Cardiac fibroblast (primary cell): ENCODE results near the gene PAFAH1B2.
"Not testable (repeated sequence)": the region's sequence is repeated elsewhere in the genome, so short reads cannot be mapped to it uniquely, and the experiment has no call there.

Source experiments
- DNase-seq, 2 donors: peaks; one replicate each; pipeline versions ENCODE4 v3.0.0 to v3.0.0-alpha.2; 2010; ENCODE audit warnings: low read depth in 2 of 2
- H3K4me3 ChIP-seq, 2 donors: replicated peaks in 1 of 2; 1 replicate in 1 of 2; 2 replicates in 1 of 2; pipeline ENCODE4 v1.5.1; 2011; ENCODE audit warnings: low read depth in 2 of 2, low read length in 2 of 2, mild to moderate bottlenecking in 2 of 2, moderate library complexity in 1 of 2
- TF ChIP-seq, protein P1 (sequence below): IDR thresholded peaks from one replicate; pipeline ENCODE4 v1.5.1; 2011; ENCODE audit warnings: low read depth, mild to moderate bottlenecking, low read length, inconsistent platforms

Gene PAFAH1B2

GRCh38 chr11:117098269-117099232 lies 45.5 kb upstream of the PAFAH1B2 start, which contains the start of gene SIK3:
Gene SIK3, minus strand, starts transcription at chr11:117098428. Its CDS starts 13 bp downstream, at chr11:117098415.
- TF ChIP-seq, protein P1, sequence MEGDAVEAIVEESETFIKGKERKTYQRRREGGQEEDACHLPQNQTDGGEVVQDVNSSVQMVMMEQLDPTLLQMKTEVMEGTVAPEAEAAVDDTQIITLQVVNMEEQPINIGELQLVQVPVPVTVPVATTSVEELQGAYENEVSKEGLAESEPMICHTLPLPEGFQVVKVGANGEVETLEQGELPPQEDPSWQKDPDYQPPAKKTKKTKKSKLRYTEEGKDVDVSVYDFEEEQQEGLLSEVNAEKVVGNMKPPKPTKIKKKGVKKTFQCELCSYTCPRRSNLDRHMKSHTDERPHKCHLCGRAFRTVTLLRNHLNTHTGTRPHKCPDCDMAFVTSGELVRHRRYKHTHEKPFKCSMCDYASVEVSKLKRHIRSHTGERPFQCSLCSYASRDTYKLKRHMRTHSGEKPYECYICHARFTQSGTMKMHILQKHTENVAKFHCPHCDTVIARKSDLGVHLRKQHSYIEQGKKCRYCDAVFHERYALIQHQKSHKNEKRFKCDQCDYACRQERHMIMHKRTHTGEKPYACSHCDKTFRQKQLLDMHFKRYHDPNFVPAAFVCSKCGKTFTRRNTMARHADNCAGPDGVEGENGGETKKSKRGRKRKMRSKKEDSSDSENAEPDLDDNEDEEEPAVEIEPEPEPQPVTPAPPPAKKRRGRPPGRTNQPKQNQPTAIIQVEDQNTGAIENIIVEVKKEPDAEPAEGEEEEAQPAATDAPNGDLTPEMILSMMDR: peak; percentile 50
- H3K4me3 ChIP-seq: peak within 1 kb of the TSS; percentile 80 to 85
- DNase-seq: peak; percentile 94 to 97

DNA sequence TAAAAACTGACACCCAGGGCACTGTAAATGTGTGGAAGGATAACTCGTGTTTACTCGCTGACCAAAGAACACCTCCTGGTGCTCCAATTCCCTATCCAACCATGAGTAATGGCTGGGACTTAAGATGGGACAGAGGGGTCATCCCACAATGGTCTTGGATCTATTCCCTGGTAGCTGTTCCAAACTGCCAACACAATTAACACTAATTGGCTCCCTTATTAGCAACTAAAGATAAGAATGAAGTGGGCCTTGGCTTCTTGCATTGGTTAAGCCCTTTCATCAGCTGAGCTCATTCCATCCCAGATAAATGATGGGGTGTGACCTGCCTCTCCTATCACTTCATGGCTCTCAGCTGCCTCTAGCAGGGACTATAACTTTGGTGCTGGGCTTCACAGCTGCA lies 44.4 kb upstream of the PAFAH1B2 start:
- TF ChIP-seq, protein P1: no peak
- DNase-seq: no peak
- no peak overlapping the region for H3K4me3 ChIP-seq

GRCh38 chr11:117100556-117100955 lies 43.5 kb upstream of the PAFAH1B2 start:
- no peak overlapping the region for H3K4me3 ChIP-seq
- DNase-seq: no peak
- TF ChIP-seq, protein P1: no peak

GRCh38 chr11:117107701-117108590 lies 36.1 kb upstream of the PAFAH1B2 start:
- TF ChIP-seq, protein P1: no peak
- H3K4me3 ChIP-seq: no peak overlapping the region
- DNase-seq: peak; percentile 21 to 56

DNA sequence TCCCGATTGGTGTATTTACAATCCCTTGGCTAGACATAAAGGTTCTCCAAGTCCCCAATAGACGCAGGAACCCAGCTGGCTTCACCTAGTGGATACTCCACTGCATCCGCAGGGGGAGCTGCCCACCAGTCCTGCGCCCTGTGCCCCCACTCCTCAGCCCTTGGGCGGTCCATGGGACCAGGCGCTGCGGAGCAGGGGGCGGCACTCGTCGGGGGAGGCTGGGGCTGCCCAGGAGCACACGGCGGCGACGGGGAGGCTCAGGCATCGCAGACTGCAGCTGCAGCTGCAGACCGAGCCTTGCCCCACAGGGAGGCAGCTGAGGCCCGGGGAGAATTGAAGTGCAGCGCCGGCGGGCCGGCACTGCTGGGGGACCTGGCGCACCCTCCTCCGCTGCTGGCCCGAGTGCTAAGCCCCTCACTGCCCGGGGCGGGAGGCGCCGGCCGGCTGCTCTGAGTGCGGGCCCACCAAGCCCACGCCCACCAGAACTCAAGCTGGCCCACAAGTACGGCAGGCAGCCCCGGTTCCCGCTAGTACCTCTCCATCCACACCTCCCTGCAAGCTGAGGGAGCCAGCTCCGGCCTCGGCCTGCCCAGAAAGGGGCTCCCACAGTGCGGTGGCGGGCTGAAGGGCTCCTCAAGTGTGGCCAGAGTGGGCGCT lies 33.7 kb upstream of the PAFAH1B2 start:
- no peak for DNase-seq
- no peak overlapping the region for H3K4me3 ChIP-seq
- TF ChIP-seq, protein P1: no peak

DNA sequence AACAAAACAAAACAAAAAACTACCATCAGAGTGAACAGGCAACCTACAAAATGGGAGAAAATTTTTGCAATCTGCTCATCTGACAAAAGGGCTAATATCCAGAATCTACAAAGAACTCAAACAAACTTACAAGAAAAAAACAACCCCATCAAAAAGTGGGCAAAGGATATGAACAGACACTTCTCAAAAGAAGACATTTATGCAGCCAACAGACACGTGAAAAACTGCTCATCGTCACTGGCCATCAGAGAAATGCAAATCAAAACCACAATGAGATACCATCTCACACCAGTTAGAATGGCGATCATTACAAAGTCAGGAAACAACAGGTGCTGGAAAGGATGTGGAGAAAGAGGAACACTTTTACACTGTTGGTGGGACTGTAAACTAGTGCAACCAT lies 31.6 kb upstream of the PAFAH1B2 start:
- H3K4me3 ChIP-seq, DNase-seq: not testable (repeated sequence)

GRCh38 chr11:117112939-117113338 lies 31.1 kb upstream of the PAFAH1B2 start:
- not testable (repeated sequence) for H3K4me3 ChIP-seq, DNase-seq
